ENCODE data around the gene NTSR2.

NTSR2 gene

GRCh38 chr2:11628675-11629074, 41.3 kb downstream of the NTSR2 start:
- no peak for DNase-seq (ENCODE audit: low read depth)

- no peak for DNase-seq (ENCODE audit: low read depth)
Observed at GRCh38 chr2:11625671-11626070, 44.3 kb downstream of the NTSR2 start.

- no peak for DNase-seq (ENCODE audit: low read depth)
Observed at GRCh38 chr2:11624893-11625292, 45.1 kb downstream of the NTSR2 start.

DNA sequence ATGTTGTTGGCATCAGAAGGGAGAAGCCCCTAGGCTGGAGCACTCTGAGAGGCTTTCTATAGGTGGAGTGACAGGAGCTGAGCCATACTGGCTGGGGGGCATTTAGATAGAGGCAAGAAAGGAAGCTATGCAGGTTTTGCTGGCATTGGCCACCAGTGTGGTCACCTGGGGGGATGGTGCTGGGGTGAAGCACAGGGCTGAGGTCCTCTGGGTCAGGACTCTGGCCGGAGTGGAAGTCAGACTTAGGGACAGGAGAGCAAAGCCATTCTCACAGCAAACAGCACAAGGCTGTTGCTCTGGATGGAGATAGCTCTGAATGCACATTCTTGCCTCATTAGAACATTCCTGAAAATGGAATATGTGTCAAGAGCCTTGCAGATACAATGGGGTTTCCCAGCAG, 47.4 kb downstream of the NTSR2 start:
- DNase-seq (ENCODE audit: low read depth), result no peak

DNA sequence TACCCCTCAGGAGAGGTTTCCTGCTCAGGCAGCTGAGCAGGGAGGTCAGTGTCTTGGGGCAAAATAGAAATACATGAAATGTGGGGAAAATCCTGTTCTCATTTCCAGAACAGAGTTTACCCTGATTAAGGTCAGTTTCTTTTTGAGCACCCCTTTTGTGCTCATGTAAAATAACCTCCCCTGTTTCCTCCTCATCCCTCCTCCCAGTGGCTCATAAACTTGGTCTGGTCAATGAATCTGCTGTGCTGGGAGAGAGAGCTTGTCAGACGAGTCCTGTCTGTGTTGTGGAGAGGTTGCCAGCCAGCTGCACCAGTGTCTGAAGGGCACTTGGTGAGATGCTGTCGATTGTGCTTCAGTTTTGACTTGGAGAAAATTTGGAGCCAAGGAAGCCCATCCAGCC, 48.6 kb downstream of the NTSR2 start:
- DNase-seq (ENCODE audit: low read depth), result no peak

DNA sequence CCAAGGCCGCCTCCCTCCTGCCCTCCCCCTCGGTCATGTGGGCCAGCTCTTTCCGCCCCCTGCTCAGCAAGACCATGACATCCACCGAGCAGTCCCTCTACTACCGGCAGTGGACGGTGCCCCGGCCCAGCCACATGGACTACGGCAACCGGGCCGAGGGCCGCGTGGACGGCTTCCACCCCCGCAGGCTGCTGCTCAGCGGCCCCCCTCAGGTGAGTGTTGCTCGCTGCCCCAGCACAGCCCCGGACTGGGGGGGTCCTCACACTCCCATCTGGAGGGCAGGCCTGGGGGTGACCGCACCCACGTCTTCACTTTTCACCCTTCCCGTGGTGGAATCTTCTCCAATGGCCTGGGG, 51.3 kb downstream of the NTSR2 start:
- no peak for DNase-seq (ENCODE audit: low read depth)

DNA sequence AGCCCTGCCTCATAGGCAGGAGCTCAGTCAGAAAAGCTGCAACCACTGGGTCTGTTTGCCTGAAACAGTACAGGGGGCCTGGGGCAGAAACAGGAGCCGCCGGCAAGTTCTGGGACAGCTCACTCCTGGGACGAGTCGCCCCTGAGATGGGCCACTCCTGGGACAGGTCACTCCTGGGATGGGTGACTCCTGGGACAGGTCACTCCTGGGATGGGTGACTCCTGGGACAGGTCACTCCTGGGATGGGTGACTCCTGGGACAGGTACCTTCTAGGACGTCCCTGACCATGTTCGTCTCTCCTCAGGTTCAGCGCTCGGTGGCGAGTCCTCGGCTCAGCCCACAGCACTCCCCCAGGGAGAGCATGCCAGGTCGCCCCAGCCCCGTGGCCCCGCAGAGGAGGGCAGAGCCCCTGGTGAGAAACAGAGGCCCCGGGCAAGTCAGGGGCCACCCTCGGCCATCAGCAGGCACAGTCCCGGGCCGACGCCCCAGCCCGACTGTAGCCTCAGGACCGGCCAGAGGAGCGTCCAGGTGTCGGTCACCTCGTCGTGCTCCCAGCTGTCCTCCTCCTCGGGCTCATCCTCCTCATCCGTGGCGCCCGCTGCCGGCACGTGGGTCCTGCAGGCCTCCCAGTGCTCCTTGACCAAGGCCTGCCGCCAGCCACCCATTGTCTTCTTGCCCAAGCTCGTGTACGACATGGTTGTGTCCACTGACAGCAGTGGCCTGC, 51.8 kb downstream of the NTSR2 start:
- DNase-seq (ENCODE audit: low read depth), result no peak

GRCh38 chr2:11617527-11617926, 52.5 kb downstream of the NTSR2 start:
- DNase-seq (ENCODE audit: low read depth), result no peak

GRCh38 chr2:11616851-11617415, 53.1 kb downstream of the NTSR2 start:
- no peak for DNase-seq (ENCODE audit: low read depth)

GRCh38 chr2:11616097-11616687, 53.8 kb downstream of the NTSR2 start:
- DNase-seq (ENCODE audit: low read depth), result no peak

- no peak for DNase-seq (ENCODE audit: low read depth)
Observed at GRCh38 chr2:11615209-11615608, 54.8 kb downstream of the NTSR2 start.

DNA sequence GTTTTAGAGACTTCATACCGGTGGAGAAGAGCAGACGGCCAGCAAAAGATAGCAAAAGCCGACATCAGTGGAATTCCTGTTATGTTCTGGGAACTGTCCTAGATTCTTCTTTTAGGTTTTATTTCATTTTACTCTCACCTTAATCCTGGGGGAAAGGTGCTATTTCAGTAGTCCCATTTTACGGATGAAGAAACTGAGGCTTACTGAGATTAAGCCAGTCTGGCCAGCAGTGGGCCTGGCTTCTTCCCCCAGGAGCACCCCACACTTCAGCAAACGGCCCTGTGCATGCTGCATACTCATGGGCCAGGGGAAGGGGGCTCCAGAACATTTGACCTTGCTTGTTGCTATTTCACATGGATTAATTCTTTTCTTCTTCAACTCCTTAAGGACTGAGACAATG, 56.7 kb downstream of the NTSR2 start:
- DNase-seq (ENCODE audit: low read depth), result no peak

- no peak for DNase-seq (ENCODE audit: low read depth)
Observed at GRCh38 chr2:11612553-11613215, 57.3 kb downstream of the NTSR2 start.

GRCh38 chr2:11611251-11611650, 58.7 kb downstream of the NTSR2 start:
- DNase-seq (ENCODE audit: low read depth), result no peak

DNA sequence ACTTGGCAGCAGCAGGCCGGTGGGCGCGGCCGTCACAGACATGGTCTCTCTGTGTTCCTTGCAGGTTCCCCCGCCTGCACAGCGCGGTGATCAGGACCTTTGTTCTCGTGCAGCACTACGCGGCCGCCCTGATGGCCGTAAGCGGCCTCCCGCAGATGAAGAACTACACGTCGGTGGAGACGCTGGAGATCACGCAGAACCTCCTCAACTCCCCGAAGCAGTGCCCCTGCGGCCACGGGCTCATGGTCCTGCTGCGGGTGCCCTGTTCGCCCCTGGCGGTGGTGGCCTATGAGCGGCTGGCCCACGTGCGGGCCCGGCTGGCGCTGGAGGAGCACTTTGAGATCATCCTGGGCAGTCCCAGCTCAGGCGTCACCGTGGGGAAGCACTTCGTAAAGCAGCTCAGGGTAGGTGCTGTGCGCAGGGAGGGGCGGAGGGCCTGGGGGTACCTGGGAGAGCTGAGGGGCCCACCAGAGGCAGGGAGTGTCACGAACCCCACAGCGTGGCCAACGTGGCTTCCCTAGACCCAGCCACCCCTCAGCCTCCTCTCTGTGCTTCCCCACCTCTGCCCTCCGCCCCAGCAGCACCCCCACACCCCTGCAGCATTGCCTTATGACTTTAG, 59.3 kb downstream of the NTSR2 start:
- no peak for DNase-seq (ENCODE audit: low read depth)
